HepG2 (cell line): Measurements from ENCODE around the gene BCL2L1. TPM values are rescaled to one million over a fixed set of nuclear protein-coding genes. Genes with fewer than 3 reads are reported as not detected.

Source experiments
- ATRX ChIP-seq: sonication (generic); formaldehyde crosslinking; IDR thresholded peaks from 2 replicates; pipeline ENCODE4 v1.4.0; 2020; ENCODE audit warnings: missing genetic modification reagents, borderline replicate concordance
- DPF2 ChIP-seq: sonication (generic); formaldehyde crosslinking; IDR thresholded peaks from 2 replicates; pipeline ENCODE4 v1.4.0; 2020; ENCODE audit warnings: mild to moderate bottlenecking, low read depth, missing genetic modification reagents, borderline replicate concordance
- FOXA1 ChIP-seq, 2 experiments: fragments of 450-650 bp in 1 of 2; sonication (generic) in 1 of 2; formaldehyde crosslinking in 1 of 2; IDR thresholded peaks; 2 replicates each; pipeline versions ENCODE4 v1.4.0 to v1.6.1; 2016 to 2020; ENCODE audit warnings: missing genetic modification reagents in 1 of 2
- GPBP1L1 ChIP-seq: sonication (generic); formaldehyde crosslinking; IDR thresholded peaks from 2 replicates; pipeline ENCODE4 v1.5.0; 2020; ENCODE audit warnings: mild to moderate bottlenecking, missing genetic modification reagents
- HMG20B ChIP-seq: conservative IDR thresholded peaks from 2 replicates; pipeline ENCODE4 v1.6.1; 2016; ENCODE audit warnings: missing genetic modification reagents, missing compliant biosample characterization
- ISX ChIP-seq: sonication (generic); formaldehyde crosslinking; conservative IDR thresholded peaks from 2 replicates; pipeline ENCODE4 v1.5.0; 2020; ENCODE audit warnings: missing genetic modification reagents
- JUNB ChIP-seq: sonication (generic); formaldehyde crosslinking; IDR thresholded peaks from 2 replicates; pipeline ENCODE4 v1.8.0; 2022; ENCODE audit warnings: missing genetic modification reagents, mild to moderate bottlenecking, borderline replicate concordance
- MYPOP ChIP-seq: sonication (generic); formaldehyde crosslinking; IDR thresholded peaks from 2 replicates; pipeline ENCODE4 v1.8.1; 2023; ENCODE audit warnings: mild to moderate bottlenecking, moderate library complexity, missing genetic modification reagents
- MZF1 ChIP-seq: sonication (generic); formaldehyde crosslinking; IDR thresholded peaks from 2 replicates; pipeline ENCODE4 v1.8.1; 2023; ENCODE audit warnings: mild to moderate bottlenecking, missing genetic modification reagents, borderline replicate concordance
- NFE2 ChIP-seq: sonication (generic); formaldehyde crosslinking; IDR thresholded peaks from 2 replicates; pipeline ENCODE4 v1.4.0; 2020; ENCODE audit warnings: missing genetic modification reagents
- PTBP1 ChIP-seq: fragments of 200-400 bp; formaldehyde crosslinking; IDR thresholded peaks from 2 replicates; pipeline ENCODE4 v1.6.1; 2018; ENCODE audit warnings: low read length, low read depth; ENCODE audit not compliant: poor library complexity, severe bottlenecking
- RAD21 ChIP-seq: fragments of 450-650 bp; formaldehyde crosslinking; IDR thresholded peaks from 2 replicates; pipeline ENCODE4 v1.5.0; 2020; ENCODE audit warnings: mild to moderate bottlenecking
- REPIN1 ChIP-seq: sonication (generic); formaldehyde crosslinking; IDR thresholded peaks from 2 replicates; pipeline ENCODE4 v1.8.0; 2022; ENCODE audit warnings: missing genetic modification reagents, low read depth, mild to moderate bottlenecking, borderline replicate concordance
- SALL1 ChIP-seq: sonication (generic); formaldehyde crosslinking; IDR thresholded peaks from 2 replicates; pipeline ENCODE4 v1.8.0; 2022; ENCODE audit warnings: mild to moderate bottlenecking, missing genetic modification reagents
- TBP ChIP-seq: sonication (generic); formaldehyde crosslinking; IDR thresholded peaks from 2 replicates; pipeline ENCODE4 v1.5.0; 2020; ENCODE audit warnings: missing genetic modification reagents
- THAP11 ChIP-seq: IDR thresholded peaks from 2 replicates; pipeline ENCODE4 v1.6.1; 2016; ENCODE audit warnings: missing biosample characterization, missing genetic modification reagents
- U2AF1 ChIP-seq: fragments of 200-400 bp; formaldehyde crosslinking; optimal IDR thresholded peaks from 2 replicates; pipeline ENCODE3; 2017; ENCODE audit warnings: mild to moderate bottlenecking, low read depth, low read length
- ZNF530 ChIP-seq: sonication (generic); formaldehyde crosslinking; IDR thresholded peaks from 2 replicates; pipeline ENCODE4 v1.5.0; 2020; ENCODE audit warnings: low read depth, mild to moderate bottlenecking, missing genetic modification reagents
- ZNF558 ChIP-seq: sonication (generic); formaldehyde crosslinking; IDR thresholded peaks from 2 replicates; pipeline ENCODE4 v1.9.0; 2022; ENCODE audit warnings: mild to moderate bottlenecking, missing genetic modification reagents, borderline replicate concordance
- ZNF614 ChIP-seq: IDR thresholded peaks from 2 replicates; pipeline ENCODE4 v1.6.1; 2018; ENCODE audit warnings: missing biosample characterization, missing genetic modification reagents, inconsistent platforms, borderline replicate concordance
- ZNF7 ChIP-seq: IDR thresholded peaks from 2 replicates; pipeline ENCODE4 v1.6.1; 2016; ENCODE audit warnings: missing biosample characterization, missing genetic modification reagents
- ZNF772 ChIP-seq: sonication (generic); formaldehyde crosslinking; IDR thresholded peaks from 2 replicates; pipeline ENCODE4 v1.5.0; 2020; ENCODE audit warnings: mild to moderate bottlenecking, missing genetic modification reagents
- ZSCAN22 ChIP-seq: sonication (generic); formaldehyde crosslinking; IDR thresholded peaks from 2 replicates; pipeline ENCODE4 v1.4.0; 2020; ENCODE audit warnings: mild to moderate bottlenecking, missing genetic modification reagents
- polyA plus RNA-seq, 8 experiments: library from polyadenylated mRNA; depleted of rRNA in 3 of 8; stranded (reverse) in 7 of 8; unstranded in 1 of 8; fragments of >200 nt; fragmentation: Illumina TruSeq in 4 of 8; extraction: Trizol in 4 of 8; gene quantifications; 2 replicates each; pipeline versions ENCODE4 v1.2.1 to v1.2.3, GENCODE V29; 2011 to 2016; ENCODE audit warnings: low read depth in 4 of 8, missing spikeins in 1 of 8, mixed read lengths in 1 of 8; ENCODE audit not compliant: insufficient read depth in 1 of 8
- total RNA-seq, 5 experiments: library from RNA; depleted of rRNA; stranded (reverse); fragments of >200 nt; fragmentation: Illumina TruSeq; extraction: Trizol; gene quantifications; 2 replicates each; pipeline ENCODE4 v1.2.3, GENCODE V29; 2016; ENCODE audit warnings: low read depth in 1 of 5
- TF ChIP-seq, protein P1 (sequence below): sonication (generic); formaldehyde crosslinking; conservative IDR thresholded peaks from 2 replicates; pipeline ENCODE4 v1.4.0; 2020; ENCODE audit warnings: missing genetic modification reagents

The BCL2L1 gene
- total and polyA plus RNA-seq, 2 of the 13 experiments (the other 11 are each of a cell fraction or from before 2014, with no cell fraction given) = 164 to 258 TPM

- TF ChIP-seq ZNF614 (CRISPR knock-in tag) = 0 out of 2 replicates have a peak, but pooled peaks have one; percentile 38
- TF ChIP-seq NFE2 (CRISPR knock-in tag) = no peak
- no peak for TF ChIP-seq FOXA1 (IDR thresholded peaks at IDR 0.05)
- TF ChIP-seq FOXA1 (CRISPR knock-in tag; IDR thresholded peaks at IDR 0.05) = peak; percentile 54
- 0 out of 2 replicates have a peak, but pooled peaks have one; percentile 51 for TF ChIP-seq MZF1 (CRISPR knock-in tag)
- TF ChIP-seq, protein P1, sequence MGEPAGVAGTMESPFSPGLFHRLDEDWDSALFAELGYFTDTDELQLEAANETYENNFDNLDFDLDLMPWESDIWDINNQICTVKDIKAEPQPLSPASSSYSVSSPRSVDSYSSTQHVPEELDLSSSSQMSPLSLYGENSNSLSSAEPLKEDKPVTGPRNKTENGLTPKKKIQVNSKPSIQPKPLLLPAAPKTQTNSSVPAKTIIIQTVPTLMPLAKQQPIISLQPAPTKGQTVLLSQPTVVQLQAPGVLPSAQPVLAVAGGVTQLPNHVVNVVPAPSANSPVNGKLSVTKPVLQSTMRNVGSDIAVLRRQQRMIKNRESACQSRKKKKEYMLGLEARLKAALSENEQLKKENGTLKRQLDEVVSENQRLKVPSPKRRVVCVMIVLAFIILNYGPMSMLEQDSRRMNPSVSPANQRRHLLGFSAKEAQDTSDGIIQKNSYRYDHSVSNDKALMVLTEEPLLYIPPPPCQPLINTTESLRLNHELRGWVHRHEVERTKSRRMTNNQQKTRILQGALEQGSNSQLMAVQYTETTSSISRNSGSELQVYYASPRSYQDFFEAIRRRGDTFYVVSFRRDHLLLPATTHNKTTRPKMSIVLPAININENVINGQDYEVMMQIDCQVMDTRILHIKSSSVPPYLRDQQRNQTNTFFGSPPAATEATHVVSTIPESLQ = no peak
- no peak for TF ChIP-seq PTBP1
- TF ChIP-seq ZNF7 = no peak
- peak; percentile 39; the same call in 1 of the 2 replicates for TF ChIP-seq DPF2 (CRISPR knock-in tag)
- TF ChIP-seq ATRX = no peak
- TF ChIP-seq REPIN1 (CRISPR knock-in tag) = peak; percentile 82
- peak; percentile 99 for TF ChIP-seq RAD21 (CRISPR knock-in tag)
- 0 out of 2 replicates have a peak, but pooled peaks have one; percentile 68 for TF ChIP-seq HMG20B (CRISPR knock-in tag)
- peak; percentile 86; the same call in 1 of the 2 replicates for TF ChIP-seq ISX (CRISPR knock-in tag)
- TF ChIP-seq MYPOP (CRISPR knock-in tag) = peak; percentile 77; the same call in 1 of the 2 replicates
- TF ChIP-seq SALL1 (CRISPR knock-in tag) = peak; percentile 91
- TF ChIP-seq ZNF558 (CRISPR knock-in tag) = peak; percentile 93; the same call in 1 of the 2 replicates
- no peak for TF ChIP-seq GPBP1L1
- peak; percentile 93 for TF ChIP-seq ZNF772
- peak; percentile 79; the same call in 1 of the 2 replicates for TF ChIP-seq ZNF530 (CRISPR knock-in tag)
- no peak for TF ChIP-seq U2AF1
- TF ChIP-seq JUNB (CRISPR knock-in tag) = no peak
- TF ChIP-seq ZSCAN22 = no peak; the same call in none of the 2 replicates
- 0 out of 2 replicates have a peak, but pooled peaks have one; percentile 66 for TF ChIP-seq TBP (CRISPR knock-in tag)
- peak; percentile 86 for TF ChIP-seq THAP11 (CRISPR knock-in tag)
These were observed 831 bp upstream of the BCL2L1 start (continued) for GRCh38 chr20:31723319-31724078.
